ENCODE results near the gene PDE4D. TPM values are rescaled to one million over a fixed set of nuclear protein-coding genes. Genes with fewer than 3 reads are reported as not detected.

Gene PDE4D
- total RNA-seq, 1 experiment from 2014 or later = 6.3 TPM

GRCh38 chr5:59206132-59206581, 687.4 kb downstream of the PDE4D start:
- Histone ChIP-seq H3K4me3 (no peak overlapping the region), H3K27me3 (replicated peaks) (no peaks in the 10 kb centered on the region), H3K36me3 (no peaks in the 10 kb centered on the region), H3K27ac (no peak overlapping the region), H3K9me3 (replicated peaks) (no peaks in the 10 kb centered on the region), H3K4me1 (replicated peaks) (peaks cover 13% of the 10 kb centered on the region)
- peak in 1 of 2 experiments; percentile 28 for DNase-seq (ENCODE audit: low read depth in 1 of 2, low spot score in 2 of 2)

GRCh38 chr5:59204114-59204897, 689.2 kb downstream of the PDE4D start:
- DNase-seq (ENCODE audit: low read depth in 1 of 2, low spot score in 2 of 2) = no peak
- H3K27me3 ChIP-seq (replicated peaks) = no peaks in the 10 kb centered on the region
- H3K36me3 ChIP-seq = no peaks in the 10 kb centered on the region
- H3K4me1 ChIP-seq (replicated peaks) = peaks cover 13% of the 10 kb centered on the region
- no peaks in the 10 kb centered on the region for H3K9me3 ChIP-seq (replicated peaks)
- no peak overlapping the region for H3K27ac ChIP-seq
- no peak overlapping the region for H3K4me3 ChIP-seq

- H3K9me3 ChIP-seq (replicated peaks) = no peaks in the 10 kb centered on the region
- no peak overlapping the region for H3K27ac ChIP-seq
- no peaks in the 10 kb centered on the region for H3K36me3 ChIP-seq
- no peaks in the 10 kb centered on the region for H3K4me1 ChIP-seq (replicated peaks)
- no peaks in the 10 kb centered on the region for H3K27me3 ChIP-seq (replicated peaks)
- no peak for DNase-seq (ENCODE audit: low read depth in 1 of 2, low spot score in 2 of 2)
- no peak overlapping the region for H3K4me3 ChIP-seq
Measured at GRCh38 chr5:59199868-59200267, 693.7 kb downstream of the PDE4D start.

GRCh38 chr5:59198832-59199231, 694.7 kb downstream of the PDE4D start:
- Histone ChIP-seq H3K9me3 (replicated peaks) (no peaks in the 10 kb centered on the region), H3K4me3 (no peak overlapping the region), H3K36me3 (no peaks in the 10 kb centered on the region), H3K4me1 (replicated peaks) (no peaks in the 10 kb centered on the region), H3K27ac (no peak overlapping the region), H3K27me3 (replicated peaks) (no peaks in the 10 kb centered on the region)
- DNase-seq (ENCODE audit: low read depth in 1 of 2, low spot score in 2 of 2) = no peak

- Histone ChIP-seq H3K4me3 (no peak overlapping the region), H3K4me1 (replicated peaks) (peaks cover 4% of the 10 kb centered on the region; the same call in 1 of the 2 replicates), H3K36me3 (no peaks in the 10 kb centered on the region), H3K27ac (no peak overlapping the region), H3K9me3 (replicated peaks) (no peaks in the 10 kb centered on the region), H3K27me3 (replicated peaks) (no peaks in the 10 kb centered on the region)
- no peak for DNase-seq (ENCODE audit: low read depth in 1 of 2, low spot score in 2 of 2)
Measured at GRCh38 chr5:59198365-59198764, 695.2 kb downstream of the PDE4D start.

GRCh38 chr5:59197911-59198310, 695.6 kb downstream of the PDE4D start:
- Histone ChIP-seq H3K9me3 (replicated peaks) (no peaks in the 10 kb centered on the region), H3K36me3 (no peaks in the 10 kb centered on the region), H3K27ac (no peak overlapping the region), H3K27me3 (replicated peaks) (no peaks in the 10 kb centered on the region), H3K4me3 (no peak overlapping the region), H3K4me1 (replicated peaks) (peaks cover 4% of the 10 kb centered on the region; the same call in 1 of the 2 replicates)
- no peak for DNase-seq (ENCODE audit: low read depth in 1 of 2, low spot score in 2 of 2)

- Histone ChIP-seq H3K4me3 (no peak overlapping the region), H3K27ac (peak overlapping the region; percentile 27; the same call in 1 of the 2 replicates), H3K9me3 (replicated peaks) (no peaks in the 10 kb centered on the region), H3K4me1 (replicated peaks) (peaks cover 4% of the 10 kb centered on the region; the same call in 1 of the 2 replicates), H3K27me3 (replicated peaks) (no peaks in the 10 kb centered on the region), H3K36me3 (no peaks in the 10 kb centered on the region)
- DNase-seq (ENCODE audit: low read depth in 1 of 2, low spot score in 2 of 2) = peak; percentile 37 to 60
Measured at GRCh38 chr5:59193616-59194319, 699.8 kb downstream of the PDE4D start.

- no peak for DNase-seq (ENCODE audit: low read depth in 1 of 2, low spot score in 2 of 2)
- Histone ChIP-seq H3K27ac (no peak overlapping the region), H3K4me1 (replicated peaks) (peaks cover 7% of the 10 kb centered on the region; the same call in 1 of the 2 replicates), H3K4me3 (no peak overlapping the region), H3K36me3 (no peaks in the 10 kb centered on the region), H3K27me3 (replicated peaks) (no peaks in the 10 kb centered on the region), H3K9me3 (replicated peaks) (no peaks in the 10 kb centered on the region)
Measured at GRCh38 chr5:59190746-59191145, 702.8 kb downstream of the PDE4D start.

- no peak overlapping the region for H3K4me3 ChIP-seq
- peaks cover 7% of the 10 kb centered on the region; the same call in 1 of the 2 replicates for H3K4me1 ChIP-seq (replicated peaks)
- H3K9me3 ChIP-seq (replicated peaks) = no peaks in the 10 kb centered on the region
- no peak for DNase-seq (ENCODE audit: low read depth in 1 of 2, low spot score in 2 of 2)
- H3K27me3 ChIP-seq (replicated peaks) = no peaks in the 10 kb centered on the region
- no peak overlapping the region for H3K27ac ChIP-seq
- no peaks in the 10 kb centered on the region for H3K36me3 ChIP-seq
Measured at GRCh38 chr5:59189472-59190244, 703.9 kb downstream of the PDE4D start.

- Histone ChIP-seq H3K4me1 (replicated peaks) (peaks cover 5% of the 10 kb centered on the region; the same call in 1 of the 2 replicates), H3K36me3 (no peaks in the 10 kb centered on the region), H3K27me3 (replicated peaks) (no peaks in the 10 kb centered on the region), H3K27ac (no peak overlapping the region), H3K4me3 (no peak overlapping the region), H3K9me3 (replicated peaks) (no peaks in the 10 kb centered on the region)
- DNase-seq (ENCODE audit: low read depth in 1 of 2, low spot score in 2 of 2) = peak; percentile 45 to 61
Measured at GRCh38 chr5:59188419-59189225, 704.9 kb downstream of the PDE4D start.

GRCh38 chr5:59187857-59188256, 705.7 kb downstream of the PDE4D start:
- Histone ChIP-seq H3K36me3 (no peaks in the 10 kb centered on the region), H3K27me3 (replicated peaks) (no peaks in the 10 kb centered on the region), H3K4me1 (replicated peaks) (0 out of 2 replicates have a peak, but pooled peaks cover 2% of the 10 kb centered on the region), H3K4me3 (peak overlapping the region; percentile 12; the same call in 1 of the 2 replicates), H3K9me3 (replicated peaks) (no peaks in the 10 kb centered on the region), H3K27ac (no peak overlapping the region)
- peak in 1 of 2 experiments; percentile 18 for DNase-seq (ENCODE audit: low read depth in 1 of 2, low spot score in 2 of 2)

- no peaks in the 10 kb centered on the region for H3K36me3 ChIP-seq
- 0 out of 2 replicates have a peak, but pooled peaks cover 2% of the 10 kb centered on the region for H3K4me1 ChIP-seq (replicated peaks)
- H3K4me3 ChIP-seq = no peak overlapping the region
- no peaks in the 10 kb centered on the region for H3K27me3 ChIP-seq (replicated peaks)
- no peaks in the 10 kb centered on the region for H3K9me3 ChIP-seq (replicated peaks)
- no peak overlapping the region for H3K27ac ChIP-seq
- no peak for DNase-seq (ENCODE audit: low read depth in 1 of 2, low spot score in 2 of 2)
Measured at GRCh38 chr5:59186623-59187022, 706.9 kb downstream of the PDE4D start.

All from SJSA1 (cell line).